C4-2B (cell line): ENCODE data around the gene EML3.
"Not testable (repeated sequence)": the region's sequence is repeated elsewhere in the genome, so short reads cannot be mapped to it uniquely, and the experiment has no call there.

ENCODE experiments used
- H3K27ac ChIP-seq: fragments of 450-650 bp; 2 replicates; pipeline ENCODE4 v1.5.1; 2017
- CTCF ChIP-seq: fragments of 450-650 bp; conservative IDR thresholded peaks from 2 replicates; pipeline ENCODE4 v1.5.1; 2017; ENCODE audit warnings: mild to moderate bottlenecking
- ZFX ChIP-seq: fragments of 450-650 bp; IDR thresholded peaks from 2 replicates; pipeline ENCODE4 v1.6.1; 2017

EML3 gene

GRCh38 chr11:62612366-62613290 is at the start of gene EML3, which contains the start of gene ROM1:
EML3 (minus strand) TSS chr11:62612775; CDS start chr11:62612457, 318 bp downstream.
ROM1 (plus strand) TSS chr11:62613257; CDS start chr11:62613282, 25 bp downstream.
- peak; percentile 95 for TF ChIP-seq CTCF
- TF ChIP-seq ZFX = no peak
- peak within 1 kb of the TSS; percentile 80 for H3K27ac ChIP-seq

DNA sequence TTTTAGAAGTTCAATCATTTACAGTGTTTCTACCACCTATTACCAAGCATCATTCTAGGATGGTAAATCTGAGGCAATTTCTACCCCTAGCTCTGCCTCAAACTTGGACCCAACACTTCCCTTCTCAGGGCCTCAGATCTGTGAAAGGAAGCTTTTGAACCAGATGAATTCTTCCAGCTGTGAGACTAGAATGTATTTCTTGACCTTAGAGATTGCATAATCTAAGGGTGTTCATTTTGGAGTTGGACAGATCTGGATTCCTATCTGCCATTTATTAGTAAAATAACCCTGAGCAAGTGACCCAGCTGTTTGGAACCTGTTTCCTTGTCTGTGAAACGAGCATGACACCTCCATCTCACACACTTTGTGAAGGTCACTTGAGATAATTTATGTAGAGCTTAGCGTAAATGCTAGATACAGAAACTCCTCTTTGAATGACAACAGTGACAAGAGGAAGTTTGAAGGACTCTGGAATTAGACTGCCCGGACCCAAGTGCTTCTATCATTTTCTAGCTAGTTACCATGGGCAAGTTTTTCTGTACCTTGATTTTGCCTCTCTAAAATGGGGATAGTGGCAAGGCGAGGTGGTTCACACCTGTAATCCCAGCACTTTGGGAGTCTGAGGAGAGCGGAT is 44.3 kb upstream of the EML3 start:
- no peak for TF ChIP-seq CTCF
- TF ChIP-seq ZFX = no peak

DNA sequence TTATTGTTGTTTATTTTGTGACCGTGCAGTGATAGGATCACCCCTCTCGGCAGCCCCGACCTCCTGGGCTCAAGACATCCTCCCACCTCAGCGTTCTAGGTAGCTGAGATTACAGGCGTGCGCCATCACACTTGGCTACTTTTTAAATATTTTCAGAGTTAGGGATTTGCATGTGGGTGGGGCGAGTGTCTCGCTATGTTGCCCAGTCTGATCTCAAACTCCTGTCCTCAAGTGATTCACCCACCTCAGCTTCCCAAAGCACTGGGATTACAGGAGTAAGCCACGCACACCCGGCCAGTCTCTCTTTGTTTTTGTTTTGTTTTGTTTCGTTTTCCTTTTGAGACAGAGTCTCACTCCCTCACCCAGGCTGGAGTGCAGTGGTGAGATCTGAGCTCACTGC is 41.7 kb upstream of the EML3 start:
- TF ChIP-seq CTCF = no peak
- TF ChIP-seq ZFX = no peak
- peak overlapping the region; percentile 86 for H3K27ac ChIP-seq

More for the DNA sequence above, 44.3 kb upstream of the EML3 start:
- H3K27ac ChIP-seq = no peak overlapping the region

GRCh38 chr11:62652161-62653006 is 39.8 kb upstream of the EML3 start:
- TF ChIP-seq ZFX (no peak), CTCF (no peak)

GRCh38 chr11:62650283-62650682 is 37.7 kb upstream of the EML3 start:
- not testable (repeated sequence) for H3K27ac ChIP-seq

More at GRCh38 chr11:62652161-62653006, 39.8 kb upstream of the EML3 start:
- peak overlapping the region; percentile 86 for H3K27ac ChIP-seq

DNA sequence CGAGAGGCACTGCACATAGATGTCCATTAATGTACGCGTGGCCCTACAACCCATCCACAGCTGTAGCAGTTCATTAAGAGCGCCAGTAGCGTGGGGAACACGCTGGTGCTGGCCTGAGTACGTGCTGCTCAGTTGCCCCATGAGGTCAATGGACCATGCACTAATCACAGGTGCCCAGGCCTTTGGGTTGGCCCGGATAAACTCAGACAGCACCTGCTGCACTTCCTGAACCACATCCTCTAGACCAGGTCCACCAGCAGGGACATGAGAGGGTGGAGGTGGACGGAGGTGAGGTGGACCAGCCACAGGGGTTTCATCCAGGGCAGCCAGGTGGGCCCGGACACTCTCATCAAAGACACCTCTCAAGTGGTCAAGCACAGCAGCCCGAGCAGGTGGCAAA is 36.9 kb upstream of the EML3 start:
- TF ChIP-seq ZFX = no peak
- TF ChIP-seq CTCF = no peak
- H3K27ac ChIP-seq = no peak overlapping the region

- no peak overlapping the region for H3K27ac ChIP-seq
- TF ChIP-seq ZFX (no peak), CTCF (no peak)
Observed at GRCh38 chr11:62648967-62649364, 36.4 kb upstream of the EML3 start.
